Mesothelial cell of epicardium (in vitro differentiated cells): ENCODE data around the gene CRADD. TPM values are rescaled to one million over a fixed set of nuclear protein-coding genes. Genes with fewer than 3 reads are reported as not detected.

Source experiments
- DNase-seq, 2 experiments: peaks; one replicate each; pipeline ENCODE4 v3.0.0; 2021; ENCODE audit warnings: low spot score in 2 of 2; ENCODE audit not compliant: unreplicated experiment in 2 of 2
- H3K27ac Mint-ChIP-seq: 2 replicates; pipeline ENCODE4 v1.8.0; 2021; ENCODE audit warnings: mixed read lengths
- H3K27me3 Mint-ChIP-seq: 2 replicates; pipeline ENCODE4 v1.8.0; 2021; ENCODE audit warnings: low read depth, mixed read lengths
- H3K36me3 Mint-ChIP-seq: 2 replicates; pipeline ENCODE4 v1.8.0; 2021; ENCODE audit warnings: mixed read lengths
- H3K4me1 Mint-ChIP-seq: 2 replicates; pipeline ENCODE4 v1.8.0; 2021; ENCODE audit warnings: mixed read lengths
- H3K4me3 Mint-ChIP-seq: 2 replicates; pipeline ENCODE4 v1.8.0; 2021; ENCODE audit warnings: mild to moderate bottlenecking, moderate library complexity, mixed read lengths
- H3K9me3 Mint-ChIP-seq: 2 replicates; pipeline ENCODE4 v1.8.0; 2021; ENCODE audit warnings: mixed read lengths
- CTCF ChIP-seq: fragments of 200-600 bp; sonication (generic); IDR thresholded peaks from one replicate; pipeline ENCODE4 v1.5.0; 2021; ENCODE audit warnings: antibody characterized with exemption; ENCODE audit not compliant: unreplicated experiment
- total RNA-seq: library from RNA; stranded (reverse); gene quantifications from 3 replicates; pipeline ENCODE4 v1.2.1, GENCODE V29; 2021

The CRADD gene
- total RNA-seq, 1 donor from 2014 or later: 6.6 TPM

DNA sequence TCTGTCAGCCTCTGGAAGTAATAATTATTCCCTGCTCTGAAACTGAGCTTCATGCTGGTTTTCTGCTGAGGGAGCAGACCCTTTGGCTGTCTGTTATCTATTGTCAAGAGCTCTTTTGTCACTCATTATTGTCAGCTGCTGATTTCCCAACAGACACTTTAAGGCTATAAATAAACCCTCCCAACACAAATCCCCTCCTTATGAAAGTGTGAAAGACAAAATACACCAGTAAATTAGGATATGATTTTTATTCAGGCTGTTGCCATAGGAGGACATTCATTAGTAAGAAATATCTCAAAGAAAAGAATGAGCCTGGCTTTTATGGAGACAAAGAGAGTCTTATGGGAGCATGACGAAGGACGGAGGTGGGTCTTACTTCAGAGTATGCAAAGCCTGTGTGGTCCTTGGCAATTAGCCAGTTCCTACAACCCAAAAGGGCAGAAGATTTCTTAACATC lies 180.8 kb downstream of the CRADD start:
- H3K27ac Mint-ChIP-seq: no peak overlapping the region
- peaks cover 4% of the 10 kb centered on the region for H3K9me3 Mint-ChIP-seq
- H3K36me3 Mint-ChIP-seq: peaks cover 1% of the 10 kb centered on the region
- no peak for DNase-seq
- no peak overlapping the region for H3K4me3 Mint-ChIP-seq
- no peak for TF ChIP-seq CTCF
- H3K4me1 Mint-ChIP-seq: peaks cover 18% of the 10 kb centered on the region
- no peaks in the 10 kb centered on the region for H3K27me3 Mint-ChIP-seq

DNA sequence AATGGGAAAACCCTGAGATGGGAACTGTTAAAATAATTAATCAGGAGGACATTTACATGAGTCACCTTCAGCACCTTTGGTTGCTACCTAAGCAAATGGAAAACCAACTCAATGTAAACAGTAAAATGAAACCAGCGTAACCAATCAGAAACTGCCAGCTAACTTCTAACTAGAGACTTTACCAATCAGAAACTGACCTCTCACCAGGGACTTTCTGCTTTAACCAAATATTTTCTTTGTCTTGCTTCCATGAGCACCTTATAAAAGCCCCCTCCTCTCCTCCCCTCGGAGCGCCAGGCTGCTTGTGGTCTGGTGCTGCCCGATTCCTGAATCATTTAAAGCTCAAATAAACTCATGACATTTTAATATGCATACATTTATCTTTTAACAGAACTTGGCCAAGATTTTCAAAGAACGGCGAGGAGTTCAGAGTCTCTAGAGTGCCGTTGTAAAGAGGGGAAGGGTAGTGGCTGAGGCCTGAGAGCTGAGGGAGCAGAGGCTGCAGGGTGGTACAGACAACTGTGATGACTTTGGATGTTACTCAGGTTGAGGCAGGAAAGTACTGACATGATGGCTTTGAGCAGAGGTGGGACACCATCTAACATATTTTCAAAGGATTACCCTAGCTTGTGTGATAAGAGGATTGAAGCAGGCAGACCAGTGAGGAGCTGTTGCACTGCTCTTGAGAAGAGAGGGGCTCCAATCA lies 183.6 kb downstream of the CRADD start:
- Mint-ChIP-seq H3K4me3 (no peak overlapping the region), H3K36me3 (peaks cover 9% of the 10 kb centered on the region), H3K4me1 (peaks cover 18% of the 10 kb centered on the region), H3K27ac (peak overlapping the region; percentile 12), H3K9me3 (peaks cover 8% of the 10 kb centered on the region), H3K27me3 (no peaks in the 10 kb centered on the region)
- no peak for DNase-seq
- TF ChIP-seq CTCF: no peak

DNA sequence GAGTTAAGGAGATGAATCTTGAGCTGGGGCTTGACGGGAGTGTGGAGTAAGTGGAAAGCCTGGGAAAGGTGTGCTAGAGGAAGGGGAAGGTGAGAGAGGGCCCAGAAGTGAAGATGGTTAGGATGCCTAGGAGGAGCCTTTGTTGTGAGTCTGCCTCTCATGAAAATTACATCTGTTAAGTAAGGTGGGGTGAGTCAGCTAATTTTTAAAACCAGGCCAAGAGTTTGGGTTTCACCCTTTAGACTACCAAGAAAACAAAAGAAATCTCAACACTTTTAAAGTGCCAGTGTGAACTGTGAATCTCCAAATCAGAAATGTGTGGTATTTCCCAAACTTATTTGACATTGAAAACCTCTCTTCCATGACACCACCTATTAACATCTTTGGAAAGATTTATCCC lies 185.2 kb downstream of the CRADD start:
- no peak overlapping the region for H3K27ac Mint-ChIP-seq
- no peaks in the 10 kb centered on the region for H3K27me3 Mint-ChIP-seq
- H3K4me3 Mint-ChIP-seq: no peak overlapping the region
- DNase-seq: no peak
- H3K36me3 Mint-ChIP-seq: peaks cover 21% of the 10 kb centered on the region
- peaks cover 23% of the 10 kb centered on the region for H3K9me3 Mint-ChIP-seq
- peaks cover 16% of the 10 kb centered on the region for H3K4me1 Mint-ChIP-seq
- TF ChIP-seq CTCF: no peak

GRCh38 chr12:93865751-93866150 lies 188.6 kb downstream of the CRADD start:
- no peaks in the 10 kb centered on the region for H3K27me3 Mint-ChIP-seq
- H3K4me3 Mint-ChIP-seq: no peak overlapping the region
- H3K9me3 Mint-ChIP-seq: peaks cover 50% of the 10 kb centered on the region
- peaks cover 27% of the 10 kb centered on the region for H3K36me3 Mint-ChIP-seq
- peaks cover 3% of the 10 kb centered on the region for H3K4me1 Mint-ChIP-seq
- TF ChIP-seq CTCF: no peak
- no peak overlapping the region for H3K27ac Mint-ChIP-seq
- no peak for DNase-seq

DNA sequence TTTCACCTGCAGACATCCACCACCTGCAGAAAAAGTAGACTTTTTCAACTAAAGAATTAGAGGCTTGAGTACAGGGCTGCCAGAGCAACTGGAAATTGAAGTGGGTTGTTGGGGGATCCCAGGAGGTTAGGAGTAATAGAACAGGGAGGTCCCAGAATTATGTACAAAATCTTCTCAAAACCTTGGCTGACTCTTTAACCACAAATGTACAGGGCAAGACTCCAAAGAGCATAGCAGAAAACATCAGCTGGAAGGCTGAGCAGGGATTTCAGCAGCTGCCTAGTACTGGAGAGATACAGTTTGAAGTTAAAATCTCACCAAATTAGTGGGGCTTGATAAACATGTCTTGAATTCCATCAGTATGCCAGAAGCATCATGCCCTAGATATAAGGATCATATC lies 191.6 kb downstream of the CRADD start:
- no peak overlapping the region for H3K27ac Mint-ChIP-seq
- H3K9me3 Mint-ChIP-seq: peaks cover 73% of the 10 kb centered on the region
- H3K4me3 Mint-ChIP-seq: no peak overlapping the region
- H3K4me1 Mint-ChIP-seq: no peaks in the 10 kb centered on the region
- no peak for DNase-seq
- TF ChIP-seq CTCF: no peak
- no peaks in the 10 kb centered on the region for H3K27me3 Mint-ChIP-seq
- peaks cover 45% of the 10 kb centered on the region for H3K36me3 Mint-ChIP-seq
